NCI-H774 (cell line): ENCODE measurements around the gene COL4A6.

Experiments used
- DNase-seq: peaks from one replicate; lab custom pipeline; 2025; lab: John Stamatoyannopoulos, UW

The COL4A6 gene

GRCh38 chrX:108270739-108271396 is 167.4 kb downstream of the COL4A6 start:
- no peak for DNase-seq

GRCh38 chrX:108270280-108270679 is 167.9 kb downstream of the COL4A6 start:
- DNase-seq: no peak

GRCh38 chrX:108268434-108269080 is 169.7 kb downstream of the COL4A6 start:
- DNase-seq: no peak

GRCh38 chrX:108267557-108267956 is 170.7 kb downstream of the COL4A6 start:
- DNase-seq: no peak

GRCh38 chrX:108264376-108264775 is 173.8 kb downstream of the COL4A6 start:
- no peak for DNase-seq

GRCh38 chrX:108261549-108262203 is 176.5 kb downstream of the COL4A6 start:
- no peak for DNase-seq

GRCh38 chrX:108257556-108257955 is 180.7 kb downstream of the COL4A6 start:
- DNase-seq: no peak

GRCh38 chrX:108254636-108255035 is 183.6 kb downstream of the COL4A6 start:
- no peak for DNase-seq

GRCh38 chrX:108250654-108251579 is 187.3 kb downstream of the COL4A6 start:
- no peak for DNase-seq

- DNase-seq: no peak
Observed at GRCh38 chrX:108246304-108246954, 191.8 kb downstream of the COL4A6 start.

- no peak for DNase-seq
Observed at GRCh38 chrX:108245462-108245861, 192.8 kb downstream of the COL4A6 start.

GRCh38 chrX:108235986-108236385 is 202.2 kb downstream of the COL4A6 start:
- no peak for DNase-seq

GRCh38 chrX:108230574-108230973 is 207.6 kb downstream of the COL4A6 start:
- DNase-seq: no peak

GRCh38 chrX:108224727-108225621 is 213.2 kb downstream of the COL4A6 start:
- peak; percentile 1 for DNase-seq

- DNase-seq: no peak
Observed at GRCh38 chrX:108224218-108224617, 214.0 kb downstream of the COL4A6 start.

- no peak for DNase-seq
Observed at GRCh38 chrX:108223585-108223984, 214.6 kb downstream of the COL4A6 start.

GRCh38 chrX:108221301-108221864 is 216.8 kb downstream of the COL4A6 start:
- DNase-seq: no peak

- DNase-seq: no peak
Observed at GRCh38 chrX:108219949-108220601, 218.1 kb downstream of the COL4A6 start.

- no peak for DNase-seq
Observed at GRCh38 chrX:108217876-108218275, 220.3 kb downstream of the COL4A6 start.
